GM12878 (cell line): ENCODE data around the gene CLEC2A. TPM values are rescaled to one million over a fixed set of nuclear protein-coding genes. Genes with fewer than 3 reads are reported as not detected.
"Not testable (repeated sequence)": the region's sequence is repeated elsewhere in the genome, so short reads cannot be mapped to it uniquely, and the experiment has no call there.

ENCODE experiments used
- ATAC-seq: fragments of 200-7000 bp; cut with Tn5 transposase; 3 replicates; pipeline ENCODE4 v1.9.1; 2020; ENCODE audit warnings: mild to moderate bottlenecking, moderate library complexity
- BruUV-seq: library from RNA; stranded (reverse); fragments of 400-500 nt; replicated peaks from 2 replicates; lab custom pipeline; 2021; lab: Mats Ljungman, UMichigan
- CTCF ChIA-PET: fragments of 300-600 bp; sonication (Branson Sonifier 250); formaldehyde crosslinking; extraction: SDS; loops from one replicate; lab custom pipeline; 2021; ENCODE audit warnings: inconsistent platforms; lab: Yijun Ruan, JAX
- POLR2A ChIA-PET: fragments of 350-600 bp; formaldehyde crosslinking; extraction: SDS; loops from one replicate; lab custom pipeline; 2021; ENCODE audit warnings: inconsistent platforms; lab: Charles Lee
- RAD21 ChIA-PET: fragments of 300-600 bp; sonication (Branson Sonifier 250); formaldehyde crosslinking; loops from one replicate; lab custom pipeline; 2023; ENCODE audit warnings: antibody characterized with exemption; ENCODE audit not compliant: unreplicated experiment; lab: Charles Lee
- SMC1A ChIA-PET: fragments of 300-600 bp; sonication (Branson Sonifier 250); formaldehyde crosslinking; loops from one replicate; lab custom pipeline; 2023; ENCODE audit not compliant: unreplicated experiment, uncharacterized antibody; lab: Charles Lee
- DNase-seq: peaks from one replicate; pipeline ENCODE4 v3.0.0-alpha.2; 2011; ENCODE audit warnings: low read depth, low spot score
- FAIRE-seq: peaks from 3 replicates; lab custom pipeline; 2011; peaks lifted over from hg19 to GRCh38; lab: Jason Lieb, UNC
- H2AFZ ChIP-seq: 2 replicates; pipeline ENCODE4 v1.6.0; 2011; ENCODE audit warnings: low read depth, low read length, control low read depth; ENCODE audit not compliant: control insufficient read depth
- H3K27ac ChIP-seq: 2 replicates; pipeline ENCODE4 v1.5.1; 2011; ENCODE audit warnings: control low read depth; ENCODE audit not compliant: control insufficient read depth, insufficient read depth
- H3K27me3 ChIP-seq, 2 experiments: replicated peaks in 1 of 2; 2 replicates each; pipeline versions ENCODE4 v1.6.0 to v1.6.1; 2011; ENCODE audit warnings: low read length in 1 of 2; ENCODE audit not compliant: control insufficient read depth in 2 of 2, insufficient read depth in 2 of 2
- H3K36me3 ChIP-seq, 2 experiments: 2 replicates each; pipeline ENCODE4 v1.5.1; 2011; ENCODE audit warnings: low read length in 1 of 2; ENCODE audit not compliant: control insufficient read depth in 2 of 2, insufficient read depth in 2 of 2
- H3K4me1 ChIP-seq: 2 replicates; pipeline ENCODE4 v1.6.1; 2011; ENCODE audit warnings: mild to moderate bottlenecking, low read length, moderate library complexity, mixed read lengths; ENCODE audit not compliant: control insufficient read depth, insufficient read depth
- H3K4me2 ChIP-seq: 2 replicates; pipeline ENCODE4 v1.6.0; 2011; ENCODE audit warnings: control low read depth; ENCODE audit not compliant: control insufficient read depth, insufficient read depth
- H3K4me3 ChIP-seq: fragments of 200-600 bp; sonication (generic); 2 replicates; pipeline ENCODE4 v1.5.1; 2016
- H3K79me2 ChIP-seq: 2 replicates; pipeline ENCODE4 v1.6.0; 2011; ENCODE audit warnings: low read length; ENCODE audit not compliant: control insufficient read depth, insufficient read depth
- H3K9ac ChIP-seq: 2 replicates; pipeline ENCODE4 v1.8.0; 2011; ENCODE audit warnings: low read length, control low read depth, mixed read lengths; ENCODE audit not compliant: control insufficient read depth, insufficient read depth
- H3K9me3 ChIP-seq: replicated peaks from 3 replicates; pipeline ENCODE4 v1.5.1; 2011; ENCODE audit warnings: mild to moderate bottlenecking, low read length; ENCODE audit not compliant: control insufficient read depth, insufficient read depth
- H4K20me1 ChIP-seq: 2 replicates; pipeline ENCODE4 v1.6.0; 2011; ENCODE audit not compliant: control insufficient read depth, insufficient read depth
- BRCA1 ChIP-seq: IDR thresholded peaks from 2 replicates; pipeline ENCODE4 v1.6.1; 2011; ENCODE audit warnings: low read depth, low read length, improper control_type of control experiment
- GATAD2B ChIP-seq: fragments of 450-650 bp; conservative IDR thresholded peaks from 2 replicates; pipeline ENCODE4 v1.6.1; 2017; ENCODE audit warnings: low read depth, mild to moderate bottlenecking, moderate library complexity
- KLF5 ChIP-seq: fragments of 450-650 bp; IDR thresholded peaks from 2 replicates; pipeline ENCODE4 v1.6.1; 2014; ENCODE audit warnings: mild to moderate bottlenecking; ENCODE audit not compliant: partially characterized antibody
- NFYA ChIP-seq: IDR thresholded peaks from 2 replicates; pipeline ENCODE4 v1.6.1; 2011; ENCODE audit warnings: low read depth, mild to moderate bottlenecking, low read length, improper control_type of control experiment, borderline replicate concordance
- RCOR1 ChIP-seq: conservative IDR thresholded peaks from 2 replicates; pipeline ENCODE4 v1.6.1; 2012; ENCODE audit warnings: low read depth, low read length, improper control_type of control experiment
- SP1 ChIP-seq: IDR thresholded peaks from one replicate; pipeline ENCODE4 v1.6.1; 2011; ENCODE audit warnings: low read depth, low read length
- YY1 ChIP-seq: IDR thresholded peaks from 2 replicates; pipeline ENCODE4 v1.6.1; 2011; ENCODE audit warnings: low read depth, mild to moderate bottlenecking, low read length
- WGBS: methylation state at CpG from one replicate; pipeline ENCODE4 v1.1.6; 2016; ENCODE audit warnings: low lambda C conversion rate; ENCODE audit not compliant: insufficient replicate concordance, insufficient coverage; ENCODE audit errors: missing lambda C conversion rate; 5-methylcytosine and 5-hydroxymethylcytosine counted together
- in situ Hi-C: fragments of 300-500 bp; cut with MboI; formaldehyde crosslinking; loops from 9 replicates; pipeline ENCODE4 v1.14.3; 2018; ENCODE audit warnings: mixed read lengths
- intact Hi-C: fragments of 100-400 bp; cut with micrococcal nuclease; formaldehyde crosslinking; loops from one replicate; pipeline ENCODE4 v1.14.2; 2022; ENCODE audit not compliant: unreplicated experiment
- polyA plus RNA-seq, 11 experiments: library from polyadenylated mRNA; depleted of rRNA in 4 of 11; unstranded in 6 of 11; stranded (reverse) in 5 of 11; fragments of >200 nt; fragmentation: Nextera tagmentation in 4 of 11; fragmentation: Illumina TruSeq in 1 of 11; extraction: Ambion mirVana in 4 of 11; extraction: Trizol in 1 of 11; gene quantifications; 1 replicate in 1 of 11; 2 replicates in 10 of 11; pipeline versions ENCODE4 v1.2.1 to v1.2.3, GENCODE V29; 2011 to 2016; ENCODE audit warnings: inconsistent platforms in 2 of 11, missing spikeins in 2 of 11, low read depth in 1 of 11
- total RNA-seq, 4 experiments: library from RNA; depleted of rRNA in 3 of 4; stranded (reverse); fragments of >200 nt in 3 of 4; fragmentation: Illumina TruSeq in 1 of 4; extraction: Trizol in 1 of 4; gene quantifications; 2 replicates each; pipeline versions ENCODE4 v1.2.1 to v1.2.3, GENCODE V29; 2013 to 2021
- TF ChIP-seq, protein P1 (sequence below): fragments of 450-650 bp; IDR thresholded peaks from 2 replicates; pipeline ENCODE4 v1.6.1; 2016; ENCODE audit warnings: mild to moderate bottlenecking
- TF ChIP-seq, protein P2 (sequence below): IDR thresholded peaks from 2 replicates; pipeline ENCODE4 v1.6.1; 2011; ENCODE audit warnings: low read depth, mild to moderate bottlenecking, low read length, moderate library complexity, borderline replicate concordance; ENCODE audit errors: extremely low read depth
- TF ChIP-seq, protein P3 (sequence below), 3 experiments: IDR thresholded peaks in 2 of 3; conservative IDR thresholded peaks in 1 of 3; 2 replicates each; pipeline ENCODE4 v1.5.1; 2011; ENCODE audit warnings: low read depth in 3 of 3, low read length in 3 of 3, mild to moderate bottlenecking in 3 of 3, control low read depth in 2 of 3, moderate library complexity in 2 of 3, inconsistent platforms in 1 of 3, mixed read lengths in 1 of 3; ENCODE audit not compliant: control insufficient read depth in 2 of 3, insufficient read depth in 1 of 3; ENCODE audit errors: extremely low read depth in 1 of 3
- TF ChIP-seq, protein P4 (sequence below): fragments of 150-350 bp; IDR thresholded peaks from 2 replicates; pipeline ENCODE4 v1.6.1; 2016; ENCODE audit warnings: low read depth, low read length

The CLEC2A gene
- total and polyA plus RNA-seq, 10 of the 15 experiments (the other 5 are each of a cell fraction or from before 2014, with no cell fraction given), result not detected

DNA sequence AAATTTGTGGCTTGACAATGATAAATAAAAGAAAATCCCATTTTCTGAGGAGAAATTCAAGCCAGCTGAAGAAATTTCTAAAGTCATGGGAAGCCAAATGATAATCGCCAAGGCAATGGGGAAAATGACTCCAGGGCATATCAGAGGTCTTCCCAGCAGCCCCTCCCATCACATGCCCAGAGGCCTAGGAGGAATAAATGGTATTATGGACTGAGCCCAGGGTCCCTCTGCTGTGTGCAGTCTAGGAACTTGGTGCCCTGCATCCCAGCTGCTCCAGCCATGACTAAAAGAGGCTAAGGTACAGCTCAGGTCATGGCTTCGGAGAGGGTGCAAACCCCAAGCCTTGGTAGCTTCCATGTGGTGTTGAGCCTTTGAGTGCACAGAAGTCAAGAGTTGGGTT lies 43.4 kb upstream of the CLEC2A start:
- ChIA-PET CTCF (no interaction called here), POLR2A (no interaction called here), SMC1A (no interaction called here), RAD21 (no interaction called here)
- H3K4me1 ChIP-seq, result no peaks in the 10 kb centered on the region
- no peak for DNase-seq
- no peak for FAIRE-seq
- no peak overlapping the region for H3K4me3 ChIP-seq
- H3K9ac ChIP-seq, result no peak overlapping the region
- TF ChIP-seq GATAD2B, result no peak
- TF ChIP-seq, protein P1, sequence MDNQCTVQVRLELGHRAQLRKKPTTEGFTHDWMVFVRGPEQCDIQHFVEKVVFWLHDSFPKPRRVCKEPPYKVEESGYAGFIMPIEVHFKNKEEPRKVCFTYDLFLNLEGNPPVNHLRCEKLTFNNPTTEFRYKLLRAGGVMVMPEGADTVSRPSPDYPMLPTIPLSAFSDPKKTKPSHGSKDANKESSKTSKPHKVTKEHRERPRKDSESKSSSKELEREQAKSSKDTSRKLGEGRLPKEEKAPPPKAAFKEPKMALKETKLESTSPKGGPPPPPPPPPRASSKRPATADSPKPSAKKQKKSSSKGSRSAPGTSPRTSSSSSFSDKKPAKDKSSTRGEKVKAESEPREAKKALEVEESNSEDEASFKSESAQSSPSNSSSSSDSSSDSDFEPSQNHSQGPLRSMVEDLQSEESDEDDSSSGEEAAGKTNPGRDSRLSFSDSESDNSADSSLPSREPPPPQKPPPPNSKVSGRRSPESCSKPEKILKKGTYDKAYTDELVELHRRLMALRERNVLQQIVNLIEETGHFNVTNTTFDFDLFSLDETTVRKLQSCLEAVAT, result no peak
- TF ChIP-seq, protein P2, sequence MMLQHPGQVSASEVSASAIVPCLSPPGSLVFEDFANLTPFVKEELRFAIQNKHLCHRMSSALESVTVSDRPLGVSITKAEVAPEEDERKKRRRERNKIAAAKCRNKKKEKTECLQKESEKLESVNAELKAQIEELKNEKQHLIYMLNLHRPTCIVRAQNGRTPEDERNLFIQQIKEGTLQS, result no peak
- TF ChIP-seq, protein P3, sequence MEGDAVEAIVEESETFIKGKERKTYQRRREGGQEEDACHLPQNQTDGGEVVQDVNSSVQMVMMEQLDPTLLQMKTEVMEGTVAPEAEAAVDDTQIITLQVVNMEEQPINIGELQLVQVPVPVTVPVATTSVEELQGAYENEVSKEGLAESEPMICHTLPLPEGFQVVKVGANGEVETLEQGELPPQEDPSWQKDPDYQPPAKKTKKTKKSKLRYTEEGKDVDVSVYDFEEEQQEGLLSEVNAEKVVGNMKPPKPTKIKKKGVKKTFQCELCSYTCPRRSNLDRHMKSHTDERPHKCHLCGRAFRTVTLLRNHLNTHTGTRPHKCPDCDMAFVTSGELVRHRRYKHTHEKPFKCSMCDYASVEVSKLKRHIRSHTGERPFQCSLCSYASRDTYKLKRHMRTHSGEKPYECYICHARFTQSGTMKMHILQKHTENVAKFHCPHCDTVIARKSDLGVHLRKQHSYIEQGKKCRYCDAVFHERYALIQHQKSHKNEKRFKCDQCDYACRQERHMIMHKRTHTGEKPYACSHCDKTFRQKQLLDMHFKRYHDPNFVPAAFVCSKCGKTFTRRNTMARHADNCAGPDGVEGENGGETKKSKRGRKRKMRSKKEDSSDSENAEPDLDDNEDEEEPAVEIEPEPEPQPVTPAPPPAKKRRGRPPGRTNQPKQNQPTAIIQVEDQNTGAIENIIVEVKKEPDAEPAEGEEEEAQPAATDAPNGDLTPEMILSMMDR (IDR thresholded peaks at IDR 0.05 in 2 of 3, conservative IDR thresholded peaks at IDR 0.05 in 1 of 3; ENCODE audit: control insufficient read depth in 2 of 3, extremely low read depth in 1 of 3, insufficient read depth in 1 of 3, low read depth in 3 of 3, low read length in 3 of 3), result no peak
- TF ChIP-seq YY1, result no peak
- TF ChIP-seq KLF5, result no peak
- TF ChIP-seq, protein P4, sequence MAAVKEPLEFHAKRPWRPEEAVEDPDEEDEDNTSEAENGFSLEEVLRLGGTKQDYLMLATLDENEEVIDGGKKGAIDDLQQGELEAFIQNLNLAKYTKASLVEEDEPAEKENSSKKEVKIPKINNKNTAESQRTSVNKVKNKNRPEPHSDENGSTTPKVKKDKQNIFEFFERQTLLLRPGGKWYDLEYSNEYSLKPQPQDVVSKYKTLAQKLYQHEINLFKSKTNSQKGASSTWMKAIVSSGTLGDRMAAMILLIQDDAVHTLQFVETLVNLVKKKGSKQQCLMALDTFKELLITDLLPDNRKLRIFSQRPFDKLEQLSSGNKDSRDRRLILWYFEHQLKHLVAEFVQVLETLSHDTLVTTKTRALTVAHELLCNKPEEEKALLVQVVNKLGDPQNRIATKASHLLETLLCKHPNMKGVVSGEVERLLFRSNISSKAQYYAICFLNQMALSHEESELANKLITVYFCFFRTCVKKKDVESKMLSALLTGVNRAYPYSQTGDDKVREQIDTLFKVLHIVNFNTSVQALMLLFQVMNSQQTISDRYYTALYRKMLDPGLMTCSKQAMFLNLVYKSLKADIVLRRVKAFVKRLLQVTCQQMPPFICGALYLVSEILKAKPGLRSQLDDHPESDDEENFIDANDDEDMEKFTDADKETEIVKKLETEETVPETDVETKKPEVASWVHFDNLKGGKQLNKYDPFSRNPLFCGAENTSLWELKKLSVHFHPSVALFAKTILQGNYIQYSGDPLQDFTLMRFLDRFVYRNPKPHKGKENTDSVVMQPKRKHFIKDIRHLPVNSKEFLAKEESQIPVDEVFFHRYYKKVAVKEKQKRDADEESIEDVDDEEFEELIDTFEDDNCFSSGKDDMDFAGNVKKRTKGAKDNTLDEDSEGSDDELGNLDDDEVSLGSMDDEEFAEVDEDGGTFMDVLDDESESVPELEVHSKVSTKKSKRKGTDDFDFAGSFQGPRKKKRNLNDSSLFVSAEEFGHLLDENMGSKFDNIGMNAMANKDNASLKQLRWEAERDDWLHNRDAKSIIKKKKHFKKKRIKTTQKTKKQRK, result no peak
- TF ChIP-seq BRCA1, result no peak
- TF ChIP-seq SP1, result no peak
- no peak for TF ChIP-seq RCOR1
- TF ChIP-seq NFYA, result no peak
- TF ChIP-seq, all 136 proteins: peak for 0
- Histone ChIP-seq H3K36me3 (no peaks in the 10 kb centered on the region), H4K20me1 (no peaks in the 10 kb centered on the region), H2AFZ (no peak overlapping the region), H3K4me2 (no peak overlapping the region), H3K79me2 (no peaks in the 10 kb centered on the region), H3K27ac (no peak overlapping the region), H3K9me3 (peaks cover 8% of the 10 kb centered on the region; the same call in 1 of the 3 replicates), H3K27me3 (peaks cover 0 to 2% of the 10 kb centered on the region in 2 experiments; a peak in 1 of 4 replicates)
- in situ Hi-C loops (no loop called here), intact Hi-C loops (no loop called here)
- no TSS peak for BruUV-seq
- WGBS, result 46% methylated on average over 2 of the region's 2 CpGs
- no peak for ATAC-seq

DNA sequence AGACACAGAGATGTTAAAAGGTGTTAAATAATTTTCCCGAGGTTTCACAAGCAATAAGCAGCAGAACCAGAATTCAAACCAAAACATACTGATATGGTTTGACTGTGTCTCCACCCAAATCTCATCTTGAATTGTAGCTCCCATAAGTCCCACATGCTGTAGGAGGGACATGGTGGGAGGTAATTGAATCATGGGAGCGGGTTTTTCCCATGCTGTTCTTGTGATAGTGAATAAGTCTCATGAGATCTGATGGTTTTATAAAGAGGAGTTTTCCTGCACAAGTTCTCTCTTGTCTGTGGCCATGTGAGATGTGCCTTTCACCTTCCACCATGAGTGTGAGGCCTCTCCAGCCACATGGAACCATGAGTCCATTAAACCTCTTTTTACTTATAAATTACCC lies 42.6 kb upstream of the CLEC2A start:
- H3K9me3 ChIP-seq, H3K36me3 ChIP-seq, in situ Hi-C loops, H4K20me1 ChIP-seq, H3K9ac ChIP-seq, H3K4me3 ChIP-seq, FAIRE-seq, BruUV-seq, SMC1A ChIA-PET, H3K79me2 ChIP-seq, DNase-seq, H3K4me1 ChIP-seq, H2AFZ ChIP-seq, RAD21 ChIA-PET, H3K27me3 ChIP-seq, ATAC-seq, H3K27ac ChIP-seq, H3K4me2 ChIP-seq, CTCF ChIA-PET, intact Hi-C loops, POLR2A ChIA-PET: not testable (repeated sequence)
- 30% methylated on average over 2 of the region's 2 CpGs for WGBS
